Fibroblast of skin of back (primary cell): ENCODE results near the gene MILR1.
"Not testable (repeated sequence)": the region's sequence is repeated elsewhere in the genome, so short reads cannot be mapped to it uniquely, and the experiment has no call there.

Experiments used
- DNase-seq: peaks from one replicate; pipeline ENCODE4 v3.0.0-alpha.2; 2013

The MILR1 gene

GRCh38 chr17:64472564-64472963 is 23.6 kb downstream of the MILR1 start:
- no peak for DNase-seq

GRCh38 chr17:64477849-64478248 is 28.9 kb downstream of the MILR1 start:
- no peak for DNase-seq

GRCh38 chr17:64480951-64481350 is 32.0 kb downstream of the MILR1 start:
- no peak for DNase-seq

GRCh38 chr17:64484380-64484779 is 35.5 kb downstream of the MILR1 start:
- no peak for DNase-seq

GRCh38 chr17:64488301-64488700 is 39.4 kb downstream of the MILR1 start:
- DNase-seq = no peak

GRCh38 chr17:64491034-64491860 is 42.3 kb downstream of the MILR1 start:
- no peak for DNase-seq

- DNase-seq = peak; percentile 83
These were observed 43.1 kb downstream of the MILR1 start for GRCh38 chr17:64491994-64492393.

GRCh38 chr17:64492481-64493109 is 43.7 kb downstream of the MILR1 start:
- DNase-seq = no peak

- DNase-seq = no peak
These were observed 45.2 kb downstream of the MILR1 start for GRCh38 chr17:64494121-64494520.

GRCh38 chr17:64495300-64495699 is 46.4 kb downstream of the MILR1 start:
- DNase-seq = not testable (repeated sequence)

GRCh38 chr17:64496348-64496785 is 47.5 kb downstream of the MILR1 start:
- DNase-seq = no peak

GRCh38 chr17:64496786-64497564 is 48.1 kb downstream of the MILR1 start, which contains the start of gene POLG2:
TSS of gene POLG2 (minus strand) at chr17:64497054. CDS start at chr17:64496968, 86 bp downstream.
- DNase-seq = peak; percentile 92

GRCh38 chr17:64497565-64498035 is 48.7 kb downstream of the MILR1 start:
- no peak for DNase-seq

GRCh38 chr17:64498308-64499203 is 49.6 kb downstream of the MILR1 start:
- DNase-seq = no peak

- peak; percentile 39 for DNase-seq
These were observed 51.0 kb downstream of the MILR1 start for GRCh38 chr17:64499805-64500486.

- DNase-seq = no peak
These were observed 51.6 kb downstream of the MILR1 start for GRCh38 chr17:64500487-64500859.

- no peak for DNase-seq
These were observed 52.2 kb downstream of the MILR1 start for GRCh38 chr17:64500862-64501765.

- no peak for DNase-seq
These were observed 53.1 kb downstream of the MILR1 start for GRCh38 chr17:64502021-64502420.

GRCh38 chr17:64502809-64503208 is 53.9 kb downstream of the MILR1 start:
- DNase-seq = no peak

- DNase-seq = no peak
These were observed 54.4 kb downstream of the MILR1 start for GRCh38 chr17:64503341-64503740.
